GM12891 (cell line): Measurements from ENCODE around the gene OBP2B.

Experiments used
- POLR2A ChIP-seq: IDR thresholded peaks from 2 replicates; pipeline ENCODE4 v1.6.1; 2011; ENCODE audit warnings: low read depth, low read length, control low read depth
- POLR2AphosphoS5 ChIP-seq: IDR thresholded peaks from 2 replicates; pipeline ENCODE4 v1.6.1; 2011; ENCODE audit warnings: low read depth, low read length, control low read depth

- TF ChIP-seq POLR2A (no peak), POLR2AphosphoS5 (no peak)
Observed at GRCh38 chr9:133204993-133205336, 4.1 kb downstream of the OBP2B start.
